ENCODE results near the gene TET1. TPM values are rescaled to one million over a fixed set of nuclear protein-coding genes. Genes with fewer than 3 reads are reported as not detected.

The TET1 gene
- total and polyA plus RNA-seq, 2 of the 13 experiments (the other 11 are each of a cell fraction or from before 2014, with no cell fraction given): 6.9 to 7.3 TPM

DNA sequence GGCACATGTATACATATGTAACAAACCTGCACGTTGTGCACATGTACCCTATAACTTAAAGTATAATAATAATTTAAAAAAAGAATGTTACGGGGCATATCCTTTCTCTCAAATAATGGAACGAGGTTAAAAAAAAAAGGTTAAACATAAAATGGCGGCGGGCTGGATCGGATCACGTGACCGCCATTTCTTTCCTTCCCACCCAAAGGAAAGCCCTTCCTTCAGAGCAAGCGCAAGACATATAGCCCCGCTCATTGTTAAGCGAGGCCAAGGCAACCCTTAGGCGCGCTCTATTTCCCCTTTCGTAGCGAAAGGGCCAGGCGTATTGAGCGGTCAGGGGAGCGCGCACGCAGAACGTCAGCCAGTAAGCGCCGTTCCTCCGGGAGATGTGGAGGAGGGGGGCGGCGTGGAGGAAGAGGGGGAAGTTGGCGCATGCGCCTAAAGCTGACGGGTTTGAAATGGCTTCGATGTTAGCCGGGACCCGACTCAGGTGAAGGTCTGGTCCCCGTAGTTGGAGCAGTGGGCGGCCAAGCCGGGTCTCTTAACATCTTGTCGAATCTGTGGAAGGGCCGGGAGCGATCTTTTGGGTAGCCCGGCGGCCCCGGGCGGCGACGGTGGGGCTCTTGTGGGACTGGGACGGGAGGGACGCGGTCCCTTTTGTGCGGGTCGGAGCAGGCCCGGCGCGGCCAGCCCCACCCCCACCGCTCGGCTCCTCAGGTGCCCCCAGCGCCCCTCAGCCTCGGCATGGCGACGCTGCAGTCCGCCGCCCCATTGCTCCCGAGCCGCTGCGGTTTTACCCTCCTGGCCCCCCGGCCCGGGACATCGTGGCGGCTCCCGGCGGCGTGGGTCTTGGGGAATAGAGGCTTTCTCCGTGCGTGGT lies 160.9 kb downstream of the TET1 start, which contains the start of gene CCAR1 (continued):
- TF ChIP-seq, protein P1, sequence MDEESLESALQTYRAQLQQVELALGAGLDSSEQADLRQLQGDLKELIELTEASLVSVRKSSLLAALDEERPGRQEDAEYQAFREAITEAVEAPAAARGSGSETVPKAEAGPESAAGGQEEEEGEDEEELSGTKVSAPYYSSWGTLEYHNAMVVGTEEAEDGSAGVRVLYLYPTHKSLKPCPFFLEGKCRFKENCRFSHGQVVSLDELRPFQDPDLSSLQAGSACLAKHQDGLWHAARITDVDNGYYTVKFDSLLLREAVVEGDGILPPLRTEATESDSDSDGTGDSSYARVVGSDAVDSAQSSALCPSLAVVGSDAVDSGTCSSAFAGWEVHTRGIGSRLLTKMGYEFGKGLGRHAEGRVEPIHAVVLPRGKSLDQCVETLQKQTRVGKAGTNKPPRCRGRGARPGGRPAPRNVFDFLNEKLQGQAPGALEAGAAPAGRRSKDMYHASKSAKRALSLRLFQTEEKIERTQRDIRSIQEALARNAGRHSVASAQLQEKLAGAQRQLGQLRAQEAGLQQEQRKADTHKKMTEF (CRISPR knock-in tag; IDR thresholded peaks at IDR 0.05): peak; percentile 64
- TF ChIP-seq DMAP1 (CRISPR knock-in tag; IDR thresholded peaks at IDR 0.05): no peak; the same call in 1 of the 2 replicates
- TF ChIP-seq KMT2A (CRISPR knock-in tag; IDR thresholded peaks at IDR 0.05): peak; percentile 73
- peak; percentile 91 for TF ChIP-seq U2AF1 (optimal IDR thresholded peaks at IDR 0.05; ENCODE audit: low read depth, low read length)
- TF ChIP-seq ZNF556 (CRISPR knock-in tag; IDR thresholded peaks at IDR 0.05; ENCODE audit: borderline replicate concordance): 0 out of 2 replicates have a peak, but pooled peaks have one; percentile 63
- peak; percentile 48; the same call in 1 of the 2 replicates for TF ChIP-seq ZNF510 (CRISPR knock-in tag; IDR thresholded peaks at IDR 0.05; ENCODE audit: low read depth)
- TF ChIP-seq ZNF546 (CRISPR knock-in tag; conservative IDR thresholded peaks at IDR 0.05): 0 out of 2 replicates have a peak, but pooled peaks have one; percentile 51
- 0 out of 2 replicates have a peak, but pooled peaks have one; percentile 71 for TF ChIP-seq ZNF274 (CRISPR knock-in tag; IDR thresholded peaks at IDR 0.05)
- no peak for TF ChIP-seq GTF2F1 (IDR thresholded peaks at IDR 0.05; ENCODE audit: low read length)
- TF ChIP-seq, protein P2, sequence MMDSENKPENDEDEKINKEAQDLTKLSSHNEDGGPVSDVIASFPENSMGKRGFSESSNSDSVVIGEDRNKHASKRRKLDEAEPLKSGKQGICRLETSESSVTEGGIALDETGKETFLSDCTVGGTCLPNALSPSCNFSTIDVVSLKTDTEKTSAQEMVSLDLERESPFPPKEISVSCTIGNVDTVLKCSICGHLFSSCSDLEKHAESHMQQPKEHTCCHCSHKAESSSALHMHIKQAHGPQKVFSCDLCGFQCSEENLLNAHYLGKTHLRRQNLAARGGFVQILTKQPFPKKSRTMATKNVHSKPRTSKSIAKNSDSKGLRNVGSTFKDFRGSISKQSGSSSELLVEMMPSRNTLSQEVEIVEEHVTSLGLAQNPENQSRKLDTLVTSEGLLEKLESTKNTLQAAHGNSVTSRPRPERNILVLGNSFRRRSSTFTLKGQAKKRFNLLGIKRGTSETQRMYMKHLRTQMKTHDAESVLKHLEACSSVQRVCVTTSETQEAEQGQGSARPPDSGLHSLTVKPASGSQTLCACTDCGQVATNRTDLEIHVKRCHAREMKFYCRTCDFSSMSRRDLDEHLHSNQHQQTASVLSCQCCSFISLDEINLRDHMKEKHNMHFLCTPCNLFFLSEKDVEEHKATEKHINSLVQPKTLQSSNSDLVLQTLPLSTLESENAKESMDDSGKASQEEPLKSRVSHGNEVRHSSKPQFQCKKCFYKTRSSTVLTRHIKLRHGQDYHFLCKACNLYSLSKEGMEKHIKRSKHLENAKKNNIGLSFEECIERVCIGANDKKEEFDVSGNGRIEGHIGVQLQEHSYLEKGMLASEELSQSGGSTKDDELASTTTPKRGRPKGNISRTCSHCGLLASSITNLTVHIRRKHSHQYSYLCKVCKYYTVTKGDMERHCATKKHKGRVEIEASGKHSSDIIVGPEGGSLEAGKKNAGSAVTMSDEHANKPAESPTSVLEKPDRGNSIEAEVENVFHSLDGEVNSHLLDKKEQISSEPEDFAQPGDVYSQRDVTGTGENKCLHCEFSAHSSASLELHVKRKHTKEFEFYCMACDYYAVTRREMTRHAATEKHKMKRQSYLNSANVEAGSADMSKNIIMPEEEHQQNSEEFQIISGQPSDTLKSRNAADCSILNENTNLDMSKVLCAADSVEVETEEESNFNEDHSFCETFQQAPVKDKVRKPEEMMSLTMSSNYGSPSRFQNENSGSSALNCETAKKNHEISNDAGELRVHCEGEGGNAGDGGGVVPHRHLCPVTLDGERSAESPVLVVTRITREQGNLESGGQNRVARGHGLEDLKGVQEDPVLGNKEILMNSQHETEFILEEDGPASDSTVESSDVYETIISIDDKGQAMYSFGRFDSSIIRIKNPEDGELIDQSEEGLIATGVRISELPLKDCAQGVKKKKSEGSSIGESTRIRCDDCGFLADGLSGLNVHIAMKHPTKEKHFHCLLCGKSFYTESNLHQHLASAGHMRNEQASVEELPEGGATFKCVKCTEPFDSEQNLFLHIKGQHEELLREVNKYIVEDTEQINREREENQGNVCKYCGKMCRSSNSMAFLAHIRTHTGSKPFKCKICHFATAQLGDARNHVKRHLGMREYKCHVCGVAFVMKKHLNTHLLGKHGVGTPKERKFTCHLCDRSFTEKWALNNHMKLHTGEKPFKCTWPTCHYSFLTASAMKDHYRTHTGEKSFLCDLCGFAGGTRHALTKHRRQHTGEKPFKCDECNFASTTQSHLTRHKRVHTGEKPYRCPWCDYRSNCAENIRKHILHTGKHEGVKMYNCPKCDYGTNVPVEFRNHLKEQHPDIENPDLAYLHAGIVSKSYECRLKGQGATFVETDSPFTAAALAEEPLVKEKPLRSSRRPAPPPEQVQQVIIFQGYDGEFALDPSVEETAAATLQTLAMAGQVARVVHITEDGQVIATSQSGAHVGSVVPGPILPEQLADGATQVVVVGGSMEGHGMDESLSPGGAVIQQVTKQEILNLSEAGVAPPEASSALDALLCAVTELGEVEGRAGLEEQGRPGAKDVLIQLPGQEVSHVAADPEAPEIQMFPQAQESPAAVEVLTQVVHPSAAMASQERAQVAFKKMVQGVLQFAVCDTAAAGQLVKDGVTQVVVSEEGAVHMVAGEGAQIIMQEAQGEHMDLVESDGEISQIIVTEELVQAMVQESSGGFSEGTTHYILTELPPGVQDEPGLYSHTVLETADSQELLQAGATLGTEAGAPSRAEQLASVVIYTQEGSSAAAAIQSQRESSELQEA (CRISPR knock-in tag; IDR thresholded peaks at IDR 0.05; ENCODE audit: not compliant biosample characterization): peak; percentile 67
- TF ChIP-seq ARNTL (CRISPR knock-in tag; IDR thresholded peaks at IDR 0.05): 0 out of 2 replicates have a peak, but pooled peaks have one; percentile 26
- peak; percentile 27 for TF ChIP-seq ZNF747 (CRISPR knock-in tag; IDR thresholded peaks at IDR 0.05; ENCODE audit: borderline replicate concordance)
- TF ChIP-seq, protein P3, sequence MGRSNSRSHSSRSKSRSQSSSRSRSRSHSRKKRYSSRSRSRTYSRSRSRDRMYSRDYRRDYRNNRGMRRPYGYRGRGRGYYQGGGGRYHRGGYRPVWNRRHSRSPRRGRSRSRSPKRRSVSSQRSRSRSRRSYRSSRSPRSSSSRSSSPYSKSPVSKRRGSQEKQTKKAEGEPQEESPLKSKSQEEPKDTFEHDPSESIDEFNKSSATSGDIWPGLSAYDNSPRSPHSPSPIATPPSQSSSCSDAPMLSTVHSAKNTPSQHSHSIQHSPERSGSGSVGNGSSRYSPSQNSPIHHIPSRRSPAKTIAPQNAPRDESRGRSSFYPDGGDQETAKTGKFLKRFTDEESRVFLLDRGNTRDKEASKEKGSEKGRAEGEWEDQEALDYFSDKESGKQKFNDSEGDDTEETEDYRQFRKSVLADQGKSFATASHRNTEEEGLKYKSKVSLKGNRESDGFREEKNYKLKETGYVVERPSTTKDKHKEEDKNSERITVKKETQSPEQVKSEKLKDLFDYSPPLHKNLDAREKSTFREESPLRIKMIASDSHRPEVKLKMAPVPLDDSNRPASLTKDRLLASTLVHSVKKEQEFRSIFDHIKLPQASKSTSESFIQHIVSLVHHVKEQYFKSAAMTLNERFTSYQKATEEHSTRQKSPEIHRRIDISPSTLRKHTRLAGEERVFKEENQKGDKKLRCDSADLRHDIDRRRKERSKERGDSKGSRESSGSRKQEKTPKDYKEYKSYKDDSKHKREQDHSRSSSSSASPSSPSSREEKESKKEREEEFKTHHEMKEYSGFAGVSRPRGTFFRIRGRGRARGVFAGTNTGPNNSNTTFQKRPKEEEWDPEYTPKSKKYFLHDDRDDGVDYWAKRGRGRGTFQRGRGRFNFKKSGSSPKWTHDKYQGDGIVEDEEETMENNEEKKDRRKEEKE (IDR thresholded peaks at IDR 0.05): no peak
- peak; percentile 65 for TF ChIP-seq MED1 (CRISPR knock-in tag; IDR thresholded peaks at IDR 0.05)
- 0 out of 2 replicates have a peak, but pooled peaks have one; percentile 45 for TF ChIP-seq HDAC2 (CRISPR knock-in tag; IDR thresholded peaks at IDR 0.05)
- TF ChIP-seq CHD2 (IDR thresholded peaks at IDR 0.05; ENCODE audit: low read depth, low read length): no peak
- no peak for TF ChIP-seq ZNF354B (CRISPR knock-in tag; IDR thresholded peaks at IDR 0.05)

All from HepG2 (cell line).